AG04449 (cell line): ENCODE results near the gene MPPE1.
A peak's percentile ranks its signal among the peaks of the same experiment; 100 is the strongest.

ENCODE experiments used
- CTCF ChIA-PET: fragments of 350-600 bp; formaldehyde crosslinking; extraction: SDS; loops from one replicate; lab custom pipeline; 2021; ENCODE audit warnings: antibody characterized with exemption; lab: Yijun Ruan, JAX
- POLR2A ChIA-PET: fragments of 400-600, 350-600 bp; formaldehyde crosslinking; extraction: SDS; loops from one replicate; lab custom pipeline; 2020; ENCODE audit warnings: antibody characterized with exemption, inconsistent platforms; lab: Yijun Ruan, JAX
- DNase-seq: peaks from one replicate; pipeline ENCODE4 v3.0.0-alpha.2; 2010; ENCODE audit warnings: low read depth, low spot score
- H3K4me3 ChIP-seq: 2 replicates; pipeline ENCODE4 v1.5.1; 2011; ENCODE audit warnings: low read depth, mild to moderate bottlenecking, control low read depth, low read length
- CTCF ChIP-seq: IDR thresholded peaks from one replicate; pipeline ENCODE4 v1.5.1; 2011; ENCODE audit warnings: mild to moderate bottlenecking, moderate library complexity, low read length, control low read depth, inconsistent platforms; ENCODE audit not compliant: insufficient read depth; ENCODE audit errors: missing control alignments

MPPE1 gene

GRCh38 chr18:11944786-11945185, 36.7 kb upstream of the MPPE1 start:
- no peak for TF ChIP-seq CTCF
- no peak for DNase-seq
- ChIA-PET CTCF (interaction anchor here (3.2 to 21.7 kb wide), 3 partner anchors 6 to 93 kb away, joined by 19 to 809 read pairs (median 138); no protein-coding TSS in a partner anchor), POLR2A (no interaction called here)
- H3K4me3 ChIP-seq = no peak overlapping the region

GRCh38 chr18:11944252-11944651, 36.1 kb upstream of the MPPE1 start:
- POLR2A ChIA-PET = no interaction called here
- CTCF ChIA-PET = interaction anchor here (3.2 to 21.7 kb wide), 2 partner anchors 51 to 94 kb away, joined by 19 to 809 read pairs; no protein-coding TSS in a partner anchor
- no peak overlapping the region for H3K4me3 ChIP-seq
- no peak for TF ChIP-seq CTCF
- no peak for DNase-seq

GRCh38 chr18:11943551-11943950, 35.4 kb upstream of the MPPE1 start:
- CTCF ChIA-PET = interaction anchor here (1.3 to 21.7 kb wide), 4 partner anchors 11 to 95 kb away, joined by 3 to 809 read pairs (median 14); no protein-coding TSS in a partner anchor
- no peak for TF ChIP-seq CTCF
- POLR2A ChIA-PET = no interaction called here
- H3K4me3 ChIP-seq = no peak overlapping the region
- DNase-seq = no peak

- CTCF ChIA-PET = interaction anchor here (1.8 to 21.7 kb wide), 5 partner anchors 10 to 99 kb away, joined by 8 to 809 read pairs (median 138); partner anchors contain the start of gene IMPA2
- POLR2A ChIA-PET = no interaction called here
- no peak overlapping the region for H3K4me3 ChIP-seq
- DNase-seq = no peak
- no peak for TF ChIP-seq CTCF
These were observed 32.8 kb upstream of the MPPE1 start for GRCh38 chr18:11940956-11941355.

DNA sequence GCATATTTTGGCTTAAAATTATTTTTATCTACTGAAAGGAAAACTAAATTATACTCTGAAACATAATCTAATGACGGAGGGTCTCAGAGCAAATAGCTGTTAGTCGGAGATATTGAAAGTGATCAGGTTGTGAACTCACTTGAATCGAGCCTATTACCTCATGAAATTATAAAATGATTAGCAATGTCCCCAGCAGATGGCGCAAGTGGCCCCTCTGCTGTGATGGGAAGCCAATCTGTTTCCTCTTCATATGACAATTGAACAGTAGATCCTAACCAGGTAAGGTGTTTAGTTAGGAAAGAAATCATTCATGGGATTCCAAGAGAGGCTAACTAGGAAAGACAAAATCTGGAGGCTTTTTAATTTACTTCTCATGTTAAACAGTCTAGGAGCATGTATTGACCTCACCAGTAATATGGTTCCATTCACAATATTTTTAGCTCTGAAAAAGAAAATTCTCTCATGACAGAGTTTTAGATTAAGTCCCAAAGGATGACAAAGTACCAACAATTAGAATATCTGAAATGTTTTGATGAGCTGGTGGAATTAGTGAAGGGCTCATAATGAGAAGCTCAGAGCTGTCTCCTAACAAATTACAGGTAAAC, 29.9 kb upstream of the MPPE1 start:
- DNase-seq = no peak
- POLR2A ChIA-PET = interaction anchor here (1.2 kb wide), 1 partner anchor 11 kb away, joined by 3 read pairs; no protein-coding TSS in a partner anchor
- TF ChIP-seq CTCF = peak; percentile 70

GRCh38 chr18:11932393-11932792, 24.3 kb upstream of the MPPE1 start:
- POLR2A ChIA-PET = no interaction called here
- CTCF ChIA-PET = interaction anchor here (1.0 to 5.0 kb wide), 5 partner anchors 10 to 203 kb away, joined by 3 to 54 read pairs (median 10); no protein-coding TSS in a partner anchor
- TF ChIP-seq CTCF = no peak
- no peak for DNase-seq
- no peak overlapping the region for H3K4me3 ChIP-seq

More for the DNA sequence above, 29.9 kb upstream of the MPPE1 start:
- CTCF ChIA-PET = interaction anchor here (0.6 to 21.7 kb wide), 41 partner anchors 9 to 664 kb away, joined by 3 to 809 read pairs (median 4); partner anchors contain the start of genes IMPA2 and MPPE1
- H3K4me3 ChIP-seq = no peak overlapping the region
